ENCODE data around the gene SHOC2. TPM values are rescaled to one million over a fixed set of nuclear protein-coding genes. Genes with fewer than 3 reads are reported as not detected.

Gene SHOC2
- total and polyA plus RNA-seq, 12 donors: 18.6 to 68.2 (median 48.5) TPM

DNA sequence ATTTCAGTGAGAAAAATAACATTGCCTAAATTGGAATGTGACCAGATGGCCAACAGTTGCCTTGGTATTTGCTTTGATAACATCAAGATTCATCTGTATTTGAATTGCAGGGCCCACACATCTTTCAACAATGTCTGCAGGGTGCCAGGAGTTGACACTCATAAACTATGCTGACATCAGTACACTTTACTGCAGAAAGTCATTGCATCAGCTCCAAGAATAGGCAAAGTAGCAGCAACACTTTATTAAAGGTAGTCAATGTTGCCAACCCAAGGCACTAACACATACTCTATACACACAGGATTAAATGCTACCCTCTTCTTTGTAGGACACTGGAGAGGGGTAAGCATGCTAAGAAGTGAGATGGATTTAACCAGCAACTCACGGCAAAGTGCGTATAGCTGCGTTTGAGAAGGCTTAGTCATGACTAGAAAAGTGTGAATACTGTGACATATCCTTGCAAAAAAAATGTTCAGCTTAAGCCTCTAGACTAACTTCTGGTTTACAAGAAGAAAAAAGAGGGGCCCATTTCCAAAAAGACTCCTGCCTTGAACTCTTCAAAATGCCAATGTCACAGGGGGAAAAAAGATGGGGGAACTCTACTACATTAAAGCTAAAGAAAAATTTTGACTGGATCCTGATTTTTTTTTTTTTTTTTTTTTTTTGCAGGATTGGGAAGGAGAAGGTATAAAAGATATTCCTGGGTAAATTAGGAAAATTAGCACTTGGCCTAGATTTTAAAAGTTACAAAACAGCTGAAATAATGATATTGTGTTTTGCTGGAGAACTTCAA is 2.7 kb upstream of the SHOC2 start:
- Histone ChIP-seq H3K27ac (no peak overlapping the region), H3K4me1 (peaks cover 7 to 33% (median 23%) of the 10 kb centered on the region in 9 donors), H3K36me3 (peaks cover 0 to 15% (median 0%) of the 10 kb centered on the region in 9 donors), H3K4me3 (no peak overlapping the region), H3K27me3 (no peaks in the 10 kb centered on the region), H3K9me3 (no peaks in the 10 kb centered on the region)
- ATAC-seq (no peak), DNase-seq (no peak)
- TF ChIP-seq, protein P1, sequence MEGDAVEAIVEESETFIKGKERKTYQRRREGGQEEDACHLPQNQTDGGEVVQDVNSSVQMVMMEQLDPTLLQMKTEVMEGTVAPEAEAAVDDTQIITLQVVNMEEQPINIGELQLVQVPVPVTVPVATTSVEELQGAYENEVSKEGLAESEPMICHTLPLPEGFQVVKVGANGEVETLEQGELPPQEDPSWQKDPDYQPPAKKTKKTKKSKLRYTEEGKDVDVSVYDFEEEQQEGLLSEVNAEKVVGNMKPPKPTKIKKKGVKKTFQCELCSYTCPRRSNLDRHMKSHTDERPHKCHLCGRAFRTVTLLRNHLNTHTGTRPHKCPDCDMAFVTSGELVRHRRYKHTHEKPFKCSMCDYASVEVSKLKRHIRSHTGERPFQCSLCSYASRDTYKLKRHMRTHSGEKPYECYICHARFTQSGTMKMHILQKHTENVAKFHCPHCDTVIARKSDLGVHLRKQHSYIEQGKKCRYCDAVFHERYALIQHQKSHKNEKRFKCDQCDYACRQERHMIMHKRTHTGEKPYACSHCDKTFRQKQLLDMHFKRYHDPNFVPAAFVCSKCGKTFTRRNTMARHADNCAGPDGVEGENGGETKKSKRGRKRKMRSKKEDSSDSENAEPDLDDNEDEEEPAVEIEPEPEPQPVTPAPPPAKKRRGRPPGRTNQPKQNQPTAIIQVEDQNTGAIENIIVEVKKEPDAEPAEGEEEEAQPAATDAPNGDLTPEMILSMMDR (IDR thresholded peaks at IDR 0.05): no peak
- WGBS, 2 donors: 93 to 95% methylated on average over 3 of the region's 3 CpGs
- intact Hi-C loops (cut with DNase I): loop anchor here in 2 of 10 donors (10.0 kb wide), 2 partner anchors 422 to 912 kb away; partner anchors contain the start of genes ADD3 (in 1 of the 2) and DUSP5 (in 1 of the 2)

GRCh38 chr10:110918269-110918642 is 1.1 kb upstream of the SHOC2 start:
- intact Hi-C loops (cut with DNase I): loop anchor here in 3 of 10 donors (2.0 to 10.0 kb wide), 3 partner anchors 47 to 913 kb away; partner anchors contain the start of genes ADD3 (in 1 of the 3), DUSP5 (in 1 of the 3) and PDCD4 (in 1 of the 3)
- Histone ChIP-seq H3K27me3 (no peaks in the 10 kb centered on the region), H3K4me3 (peak overlapping the region; percentile 54 to 79 (median 70)), H3K36me3 (peaks cover 0 to 12% (median 0%) of the 10 kb centered on the region in 9 donors), H3K4me1 (peaks cover 7 to 48% (median 36%) of the 10 kb centered on the region in 9 donors), H3K9me3 (no peaks in the 10 kb centered on the region), H3K27ac (peak overlapping the region; percentile 93 to 99 (median 97))
- DNase-seq (peak; percentile 96), ATAC-seq (no peak)
- 0 to 1% methylated on average over 15 of the region's 15 CpGs for WGBS, 2 donors
- TF ChIP-seq, protein P1 (IDR thresholded peaks at IDR 0.05): peak in 3 of 9 donors; percentile 7 to 24 (median 21)

- TF ChIP-seq, protein P1 (IDR thresholded peaks at IDR 0.05): peak in 2 of 9 donors; percentile 1 to 27
- peak within 1 kb of the TSS; percentile 59 to 79 (median 70) for H3K4me3 ChIP-seq
- ATAC-seq (peak; percentile 95 to 98 (median 96)), DNase-seq (no peak)
- peaks cover 0 to 12% (median 0%) of the 10 kb centered on the region in 9 donors for H3K36me3 ChIP-seq
- no peaks in the 10 kb centered on the region for H3K9me3 ChIP-seq
- WGBS, 2 donors: 0% methylated on average over 40 of the region's 40 CpGs
- no peaks in the 10 kb centered on the region for H3K27me3 ChIP-seq
- H3K27ac ChIP-seq: peak within 1 kb of the TSS; percentile 93 to 99 (median 97)
- H3K4me1 ChIP-seq: peaks cover 7 to 54% (median 40%) of the 10 kb centered on the region in 9 donors
- intact Hi-C loops (cut with DNase I): loop anchor here in 3 of 10 donors (2.0 to 10.0 kb wide), 3 partner anchors 48 to 914 kb away; partner anchors contain the start of genes ADD3 (in 1 of the 3), DUSP5 (in 1 of the 3) and PDCD4 (in 1 of the 3)
Observed at GRCh38 chr10:110918643-110919348, 608 bp upstream of the SHOC2 start, which contains the start of gene BBIP1. Gene BBIP1, minus strand, starts transcription at chr10:110919180. Its CDS starts 1,023 bp downstream, at chr10:110918157.
